Activated CD4-positive, CD25-positive, alpha-beta regulatory T cell treated with anti-CD3 and anti-CD28 coated beads, Interleukin-2, amount 50 U/mL, for 72 hours (primary cell): ENCODE measurements around the gene CBLB.

Experiments used
- DNase-seq: peaks from one replicate; pipeline ENCODE4 v3.0.0; 2021

CBLB gene

DNA sequence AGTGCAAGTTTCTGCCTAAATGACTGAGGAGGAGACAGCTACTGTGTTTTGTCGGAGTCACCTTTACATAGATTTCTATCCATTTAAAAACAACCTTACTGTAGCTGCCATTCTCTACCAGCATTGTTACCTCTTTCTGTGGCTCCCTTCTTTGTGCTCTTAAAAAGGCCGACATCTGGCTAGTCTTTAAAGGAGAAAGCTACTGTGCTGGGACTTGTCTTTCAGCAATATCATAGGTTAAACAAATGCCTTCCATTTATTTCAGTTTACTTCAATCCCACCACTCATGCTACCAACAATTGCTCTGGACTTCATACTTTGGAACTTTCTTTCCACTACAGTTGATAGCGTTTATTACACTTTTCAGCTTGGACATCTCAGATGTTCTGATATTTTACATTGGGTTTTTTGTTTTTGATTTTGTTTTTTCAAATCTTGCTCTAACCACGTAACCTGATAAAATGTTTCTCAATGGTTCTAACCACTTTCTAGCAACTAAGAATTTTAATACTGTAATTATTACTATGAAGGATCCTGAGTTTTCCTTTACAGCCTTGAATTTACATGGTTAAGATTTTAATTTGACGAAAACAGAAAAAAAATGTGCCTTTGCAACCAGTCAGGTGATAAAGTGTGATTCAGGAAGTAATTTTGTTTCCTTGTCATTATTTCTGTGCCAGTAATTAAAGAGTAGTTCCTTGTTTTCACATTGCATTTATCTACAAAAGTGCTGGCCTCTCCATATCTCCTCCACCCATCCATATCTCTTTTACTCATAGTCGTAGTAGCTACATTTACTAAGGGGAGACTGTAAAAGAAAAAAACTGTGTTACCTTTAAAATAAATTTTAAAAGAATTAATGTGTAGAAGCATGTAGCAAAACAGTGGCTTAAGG lies 1.3 kb upstream of the CBLB start:
- no peak for DNase-seq

DNA sequence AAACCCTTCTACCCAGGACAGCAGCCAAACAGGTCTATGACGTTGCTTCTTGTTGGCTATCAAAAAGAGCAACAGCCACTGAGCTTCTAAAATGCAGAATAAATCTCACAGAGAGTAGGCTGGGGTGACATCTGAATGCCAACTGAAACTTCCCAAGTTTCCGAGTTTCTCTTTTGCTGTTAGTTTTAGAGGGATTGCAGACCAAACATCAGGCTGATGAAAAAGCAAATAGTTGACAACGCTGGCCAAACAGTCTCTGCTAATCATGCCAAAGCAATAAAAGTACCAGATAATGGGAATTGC lies 670 bp upstream of the CBLB start:
- DNase-seq, result no peak

DNA sequence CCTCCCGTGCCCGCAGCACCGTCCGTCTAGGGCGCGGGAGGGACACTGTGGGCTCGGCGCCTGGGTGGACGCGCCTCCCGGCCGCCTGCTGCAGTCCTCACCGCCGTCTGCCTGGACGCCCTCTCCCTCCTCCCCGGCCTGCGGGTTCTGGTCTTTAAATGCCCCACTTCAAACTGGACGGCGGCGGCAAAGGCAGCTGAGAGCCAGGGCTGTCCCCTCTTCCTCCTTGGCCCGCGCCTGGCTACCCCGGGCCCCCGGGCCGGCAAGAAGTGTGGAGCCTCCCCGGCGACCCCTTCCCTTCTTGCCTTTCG lies 426 bp downstream of the CBLB start:
- peak; percentile 59 for DNase-seq

DNA sequence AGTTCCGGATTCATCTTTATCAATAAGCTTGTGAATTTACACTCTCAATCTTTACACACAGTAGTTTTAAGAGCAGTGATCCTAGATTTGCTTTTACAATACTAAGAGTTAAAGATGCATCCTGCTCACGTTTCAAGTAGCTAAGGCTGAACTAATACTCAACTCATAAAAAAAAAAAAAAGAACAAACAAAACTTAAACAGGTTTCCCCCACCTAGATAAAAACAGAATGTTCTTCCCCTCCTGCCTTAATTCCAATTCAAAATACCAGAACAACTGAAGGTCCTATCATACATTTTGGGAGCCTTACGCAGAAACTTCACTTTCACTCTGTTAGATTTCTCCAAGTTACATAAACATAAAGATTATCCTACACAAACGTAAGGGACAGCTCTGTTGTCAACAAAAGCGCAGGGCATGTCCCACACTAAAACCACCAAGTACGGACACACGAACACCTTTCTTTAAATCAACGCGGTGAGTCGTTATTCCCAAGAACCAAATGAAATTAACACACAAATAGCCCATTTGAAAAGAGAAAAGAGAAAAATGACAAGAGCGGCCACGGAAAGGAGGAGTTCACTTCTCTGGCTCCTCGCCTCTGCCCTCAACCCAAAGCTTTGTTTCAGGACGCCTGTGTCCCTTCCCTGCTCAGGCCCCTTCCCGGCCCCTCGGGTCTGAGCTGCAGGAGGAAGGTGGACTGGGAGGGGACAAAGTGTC lies 941 bp downstream of the CBLB start:
- DNase-seq, result no peak

DNA sequence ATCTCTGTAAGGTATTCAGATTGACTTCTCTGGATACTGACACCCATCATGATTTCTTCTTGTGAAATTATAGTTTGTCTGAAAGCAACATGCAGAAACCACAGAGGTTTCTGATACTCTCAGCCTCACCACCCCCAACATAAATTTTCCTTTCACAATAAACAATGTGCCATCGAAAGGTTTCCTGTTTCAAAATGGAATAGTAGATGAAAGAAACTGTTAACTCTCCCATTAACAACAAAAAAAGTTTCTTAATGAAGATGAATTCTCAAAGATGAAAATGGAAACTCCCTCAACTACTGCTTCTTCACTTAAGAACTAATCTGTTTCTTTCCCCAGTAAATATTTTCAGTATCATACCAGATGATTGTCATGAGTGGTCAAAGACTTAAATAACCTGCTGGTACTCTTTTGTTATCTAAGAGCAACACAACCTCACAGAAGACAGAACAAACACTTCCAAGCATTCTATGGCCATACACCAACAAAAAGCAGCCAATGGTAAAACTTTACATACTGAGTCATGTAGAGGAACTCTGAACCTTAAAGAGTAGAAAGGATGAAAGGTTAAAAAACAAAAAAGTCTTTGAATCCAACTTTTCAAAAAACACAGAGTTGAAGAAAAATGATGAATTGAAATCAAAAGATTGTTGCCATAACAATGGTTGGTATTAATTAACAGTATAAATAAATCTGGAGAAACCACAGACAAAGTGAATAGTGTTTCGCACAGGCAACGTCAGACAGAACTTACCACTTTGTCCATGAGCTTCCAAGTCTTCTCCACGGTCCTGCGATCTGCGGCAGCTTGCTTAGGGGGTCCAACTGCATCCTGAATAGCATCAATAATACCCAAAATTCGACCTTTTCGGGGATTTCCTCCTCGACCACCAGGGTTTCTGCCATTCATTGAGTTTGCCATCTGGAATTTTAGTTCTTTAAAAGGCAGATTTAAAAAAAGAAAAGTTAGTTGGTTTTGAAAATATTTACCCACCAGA lies 1.9 kb downstream of the CBLB start:
- no peak for DNase-seq

DNA sequence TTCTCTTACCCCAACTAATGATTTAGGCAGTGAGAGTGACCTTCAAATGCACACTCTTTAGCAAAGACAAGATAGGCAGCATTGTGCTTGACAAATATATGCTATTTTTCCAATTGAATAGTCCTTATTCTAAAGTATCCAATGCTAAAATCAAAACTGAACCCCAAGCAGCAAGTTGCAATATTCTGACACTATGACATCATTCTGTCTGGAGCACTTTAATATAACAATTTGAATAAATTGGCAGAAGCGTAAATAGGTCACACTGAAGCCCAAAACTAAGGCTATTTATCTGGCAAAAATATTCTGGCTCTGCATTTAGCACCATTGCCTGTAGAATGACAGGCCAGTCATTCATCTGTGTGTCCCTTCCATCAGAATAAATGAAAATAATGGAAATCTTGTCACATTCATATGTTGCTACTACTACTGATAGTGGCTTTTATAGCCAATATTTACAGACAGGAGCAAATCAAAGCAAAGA lies 2.9 kb downstream of the CBLB start:
- DNase-seq, result no peak

DNA sequence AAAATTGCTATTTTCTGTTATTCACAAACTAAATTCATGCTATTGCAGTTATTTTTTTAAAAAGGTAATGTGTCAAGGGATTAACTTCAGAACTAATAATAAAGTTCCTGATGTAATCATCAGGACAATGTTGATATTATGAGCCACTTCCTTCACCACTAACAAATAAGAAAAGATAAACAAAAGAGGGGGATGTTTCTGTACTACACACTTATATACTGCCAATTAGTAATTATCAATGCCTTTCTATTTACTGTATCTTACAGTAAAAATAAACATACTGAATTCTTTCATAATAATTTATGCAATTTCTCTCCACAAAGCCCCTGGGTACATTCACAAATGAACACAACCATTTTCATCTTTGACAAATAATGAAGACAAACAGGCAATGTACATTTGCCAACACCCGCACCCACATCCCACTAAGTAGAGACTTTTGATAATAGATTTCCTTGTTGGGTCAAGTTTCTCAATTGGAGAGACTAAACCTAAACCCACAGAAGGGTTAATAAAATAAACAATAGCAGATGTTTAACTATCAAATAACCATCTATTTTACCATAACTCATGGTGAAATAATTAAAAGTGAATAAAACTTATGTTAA lies 3.7 kb downstream of the CBLB start:
- no peak for DNase-seq

DNA sequence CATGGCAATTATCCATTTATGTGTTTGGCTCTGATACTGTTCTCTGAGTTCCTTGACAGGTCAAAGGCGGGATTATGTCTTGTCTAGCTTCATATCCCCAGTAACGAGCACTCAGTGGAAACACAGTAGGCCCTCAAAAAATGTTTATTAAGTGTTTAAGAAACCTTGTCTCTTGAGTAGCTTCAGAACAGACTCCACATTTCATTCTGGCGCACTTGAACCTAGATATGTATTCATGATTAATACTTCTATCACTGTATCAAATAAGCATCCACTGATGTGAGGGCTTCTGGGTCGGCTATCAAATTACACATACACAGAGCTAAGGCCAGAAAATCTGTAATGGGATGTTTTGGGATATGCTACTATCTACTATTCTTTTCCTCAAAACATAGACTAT lies 4.6 kb downstream of the CBLB start:
- DNase-seq, result no peak

DNA sequence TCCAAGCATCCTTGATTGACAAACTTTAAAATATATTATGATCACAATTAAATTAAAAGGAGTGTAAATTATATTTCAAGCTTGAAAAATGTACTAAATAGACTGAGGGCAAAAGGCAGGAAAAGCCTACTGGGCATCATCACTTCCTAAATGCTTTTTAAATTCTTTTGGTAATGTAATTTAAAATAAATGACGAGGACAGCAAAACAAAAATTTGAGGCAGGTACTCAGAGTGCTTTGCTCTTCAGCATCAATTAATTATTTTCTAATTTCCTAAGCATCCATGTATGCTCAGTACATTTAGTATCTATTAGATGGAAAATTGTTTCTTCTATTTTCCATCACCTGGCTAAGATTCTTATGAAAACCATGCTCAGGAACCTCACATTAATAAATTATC lies 5.2 kb downstream of the CBLB start:
- DNase-seq, result no peak

DNA sequence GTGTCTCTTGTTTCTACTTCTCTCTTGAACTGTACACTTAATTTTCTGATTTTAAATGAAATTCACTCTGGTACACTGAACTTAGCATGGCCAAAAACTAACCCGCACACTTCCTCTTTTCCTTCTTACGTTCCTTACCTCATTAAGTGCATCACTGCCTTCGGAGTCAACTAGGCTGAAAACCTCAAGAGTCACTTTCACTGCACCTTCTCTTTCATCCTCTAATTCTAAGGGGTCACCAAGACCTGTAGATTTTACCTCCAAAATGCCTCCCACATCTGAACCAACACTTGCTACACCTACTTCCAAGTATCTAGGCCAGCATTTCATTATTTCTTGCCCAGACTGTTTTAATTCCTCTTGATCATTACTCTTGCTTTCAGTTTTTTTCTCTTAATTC lies 6.6 kb downstream of the CBLB start:
- DNase-seq, result no peak

DNA sequence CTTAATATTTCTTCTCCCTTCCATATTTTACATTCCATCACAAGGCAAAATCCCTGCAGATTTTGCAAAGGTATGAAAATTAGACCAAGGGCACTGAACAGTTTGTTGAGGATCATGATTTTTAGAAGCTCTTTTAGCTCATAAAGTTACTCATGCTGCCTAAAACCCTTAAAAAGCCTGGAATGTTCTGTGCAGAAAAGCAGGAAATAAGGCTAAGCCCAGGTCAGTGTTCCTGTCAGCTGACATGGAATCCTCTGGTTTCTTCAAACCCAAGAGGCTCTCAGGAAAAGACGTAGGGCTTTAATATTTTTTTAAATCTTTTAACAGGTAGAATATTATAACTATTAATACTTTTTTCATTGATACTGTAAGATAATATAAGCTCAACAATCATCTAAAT lies 8.2 kb downstream of the CBLB start:
- no peak for DNase-seq

DNA sequence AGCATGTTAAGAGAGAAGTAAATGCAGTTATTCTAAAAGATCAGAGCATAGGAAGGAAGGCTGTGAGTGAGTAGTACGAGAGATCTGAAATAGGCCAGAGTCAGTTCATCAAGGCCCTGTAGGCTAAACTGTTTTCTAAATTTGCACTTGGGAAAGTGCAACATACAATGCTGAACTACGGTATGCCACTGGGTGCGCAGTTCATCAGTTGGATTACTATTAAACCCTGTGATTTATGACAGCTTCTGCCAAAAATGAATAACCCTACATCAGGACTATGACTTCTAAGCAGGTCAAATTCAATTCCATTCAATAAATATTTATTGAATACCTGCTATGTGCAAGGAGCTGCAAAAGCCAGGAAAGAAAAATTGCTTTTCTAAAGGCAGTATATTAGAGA lies 10.8 kb downstream of the CBLB start:
- no peak for DNase-seq

DNA sequence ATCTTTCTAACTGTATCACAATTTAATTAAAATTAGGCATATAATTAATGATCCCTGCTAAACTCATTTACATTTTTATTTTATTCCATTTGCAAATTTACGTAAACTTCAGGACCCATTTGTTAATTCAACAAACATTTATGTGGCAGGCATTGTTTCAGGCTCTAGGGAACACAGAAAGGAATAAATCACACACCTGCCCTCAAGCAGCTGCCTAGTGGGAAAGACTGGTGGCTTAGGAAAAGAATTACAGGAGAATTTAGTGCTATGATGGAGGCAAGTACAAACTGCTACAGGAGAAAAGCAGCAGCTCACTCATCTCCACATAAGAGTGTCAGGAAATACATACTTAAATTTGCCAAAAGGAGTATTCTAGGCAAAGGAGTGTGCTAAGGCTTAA lies 11.2 kb downstream of the CBLB start:
- no peak for DNase-seq

DNA sequence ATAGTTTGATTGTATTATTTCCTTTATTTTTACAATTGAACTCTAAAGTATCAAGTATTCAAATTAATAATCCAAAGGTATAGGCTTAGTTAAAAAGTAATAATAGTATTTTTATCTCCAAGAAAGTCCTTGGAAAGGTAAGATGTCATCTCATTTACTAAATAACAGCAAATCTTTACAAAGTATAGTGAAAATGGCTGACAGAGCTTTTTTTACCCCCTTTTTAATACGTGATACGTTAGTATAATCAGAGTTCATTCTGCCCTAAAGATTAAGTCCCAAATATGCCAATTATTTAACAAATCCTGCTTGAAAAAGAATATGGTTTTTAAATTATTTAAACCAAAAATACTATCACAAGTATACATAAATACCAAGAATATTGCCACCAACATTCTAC lies 12.2 kb downstream of the CBLB start:
- DNase-seq, result no peak

DNA sequence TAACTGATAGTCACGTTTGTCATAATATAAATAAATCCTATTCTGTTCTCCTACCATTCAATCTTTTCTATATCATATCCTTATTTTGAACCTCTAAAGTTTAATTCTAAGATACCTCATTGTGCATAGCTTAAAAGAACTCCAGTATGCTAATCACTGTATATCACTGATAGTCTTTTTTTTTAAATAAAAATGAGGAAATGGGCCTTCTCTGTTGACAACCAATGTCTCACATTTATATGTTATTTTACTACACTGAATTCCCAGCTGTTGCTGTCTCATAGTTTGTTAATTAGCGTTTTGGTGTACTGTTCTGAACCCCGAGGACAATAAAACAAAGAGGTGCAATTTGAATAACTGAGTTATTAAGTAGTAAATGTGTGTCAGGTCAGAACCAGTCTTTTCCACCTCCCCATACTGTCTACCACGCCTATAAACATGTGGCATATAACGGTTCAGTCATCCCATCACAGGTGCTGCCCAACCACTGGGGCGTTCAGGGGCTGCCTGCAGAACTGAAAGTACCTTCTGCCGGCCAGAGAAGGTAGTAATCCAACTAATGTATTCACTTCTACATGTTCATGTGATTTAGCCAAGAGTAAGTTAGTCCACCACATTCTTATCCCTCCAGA lies 14.9 kb downstream of the CBLB start:
- no peak for DNase-seq

DNA sequence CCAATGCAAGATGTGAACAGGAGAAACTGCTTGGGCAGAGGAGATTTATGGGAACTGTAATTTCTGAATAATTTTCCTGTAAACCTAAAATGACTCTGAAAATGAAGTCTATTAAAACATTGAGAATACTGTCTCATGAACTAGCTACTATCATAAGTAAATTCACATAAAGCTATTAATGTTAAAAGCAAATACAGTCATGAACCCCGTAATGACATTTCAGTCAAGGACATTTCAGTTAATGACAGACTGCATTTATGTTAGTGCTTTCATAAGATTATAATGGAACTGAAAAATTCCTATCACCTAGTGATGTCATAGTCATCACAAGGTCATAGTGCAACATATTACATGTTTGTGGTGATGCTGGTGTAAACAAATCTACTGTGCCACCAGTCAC lies 17.2 kb downstream of the CBLB start:
- no peak for DNase-seq

DNA sequence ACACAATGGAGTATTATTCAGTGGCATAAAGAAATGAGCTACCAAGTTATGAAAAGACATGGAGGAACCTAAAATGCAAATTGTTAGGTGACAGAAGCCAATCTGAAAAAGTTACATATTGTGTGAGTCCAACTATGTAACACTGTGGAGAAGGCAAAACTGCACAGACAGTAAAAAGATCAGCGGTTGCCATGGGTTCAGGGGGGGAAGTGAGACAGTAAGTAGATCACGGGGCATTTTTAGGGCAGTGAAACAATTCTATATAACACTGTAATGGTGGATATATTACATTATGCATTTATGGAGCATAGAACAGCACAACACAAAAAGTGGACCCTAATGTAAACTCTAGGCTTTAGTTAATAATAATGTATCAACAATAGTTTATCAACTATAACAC lies 17.6 kb downstream of the CBLB start:
- no peak for DNase-seq

DNA sequence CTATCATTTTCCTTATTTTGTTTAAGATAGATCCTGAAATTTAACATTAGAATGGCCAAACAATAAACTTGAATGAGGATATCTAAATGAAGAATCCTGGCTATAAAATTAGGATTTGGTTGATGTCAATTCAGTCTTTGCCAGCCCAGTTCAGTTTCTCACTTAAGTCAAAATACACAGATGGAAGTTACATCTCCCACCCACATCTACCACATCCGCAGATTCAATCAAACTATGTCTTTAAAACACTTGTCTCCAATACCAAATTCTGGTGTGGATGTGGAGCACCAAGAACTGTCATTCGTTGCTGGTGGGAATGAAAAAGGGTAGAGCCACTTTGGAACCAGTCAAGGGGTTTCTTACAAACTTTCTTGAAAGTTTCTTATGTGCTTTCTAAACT lies 18.2 kb downstream of the CBLB start:
- no peak for DNase-seq

DNA sequence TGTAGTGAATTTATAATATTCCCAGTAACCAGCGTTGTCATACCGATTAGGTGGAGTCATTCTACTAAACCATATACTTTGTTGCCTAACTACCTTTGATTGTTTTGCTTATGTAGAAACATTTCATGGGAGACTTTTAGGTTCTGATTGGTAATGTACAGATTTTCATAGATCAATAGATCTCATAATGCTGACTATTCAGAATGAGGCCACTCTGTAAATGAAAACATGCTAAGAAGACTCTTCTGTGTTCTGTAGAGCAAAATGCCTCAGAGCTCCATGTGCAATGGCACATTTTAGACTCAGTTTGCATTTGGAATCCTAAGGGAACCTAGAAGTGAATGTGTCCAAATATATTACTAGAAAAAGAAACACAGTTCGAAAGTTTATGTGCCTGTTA lies 20.0 kb downstream of the CBLB start:
- DNase-seq, result no peak

DNA sequence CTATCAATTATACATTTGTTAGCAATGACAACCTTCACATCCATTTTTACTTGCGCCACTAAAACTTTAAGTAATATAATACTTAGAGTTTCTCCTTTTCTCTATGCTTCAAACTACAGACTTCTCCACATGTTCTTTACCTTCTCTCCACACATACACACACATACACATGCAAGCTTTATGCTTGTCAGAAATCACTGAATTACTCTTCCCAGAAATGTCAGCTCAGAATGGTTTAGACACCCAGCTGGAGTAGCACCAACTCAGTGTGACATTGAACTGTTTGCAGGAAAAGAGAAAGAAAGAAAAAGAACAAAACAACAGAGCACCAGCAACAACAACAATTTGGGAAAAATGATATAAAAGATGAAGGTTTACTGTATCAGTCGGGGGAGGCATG lies 20.9 kb downstream of the CBLB start:
- no peak for DNase-seq

DNA sequence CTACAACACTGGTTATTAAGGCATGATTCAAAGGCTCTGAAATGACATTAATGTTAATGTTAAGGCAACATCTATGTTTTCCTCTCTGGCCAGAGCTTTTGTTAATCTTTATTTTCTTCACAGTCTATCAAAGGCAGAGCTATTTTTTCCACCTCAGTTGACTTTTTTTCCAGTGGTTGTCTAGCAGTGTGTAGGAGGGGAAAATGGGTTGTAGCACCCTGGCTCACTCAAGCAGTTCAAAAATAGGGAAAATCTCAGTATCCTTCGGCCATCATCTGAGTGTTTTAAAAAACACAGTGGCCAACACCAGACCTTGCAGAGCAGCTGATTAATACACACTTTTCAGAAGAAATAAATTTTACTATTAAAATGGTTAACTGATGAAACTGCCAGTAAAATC lies 21.4 kb downstream of the CBLB start:
- DNase-seq, result no peak

DNA sequence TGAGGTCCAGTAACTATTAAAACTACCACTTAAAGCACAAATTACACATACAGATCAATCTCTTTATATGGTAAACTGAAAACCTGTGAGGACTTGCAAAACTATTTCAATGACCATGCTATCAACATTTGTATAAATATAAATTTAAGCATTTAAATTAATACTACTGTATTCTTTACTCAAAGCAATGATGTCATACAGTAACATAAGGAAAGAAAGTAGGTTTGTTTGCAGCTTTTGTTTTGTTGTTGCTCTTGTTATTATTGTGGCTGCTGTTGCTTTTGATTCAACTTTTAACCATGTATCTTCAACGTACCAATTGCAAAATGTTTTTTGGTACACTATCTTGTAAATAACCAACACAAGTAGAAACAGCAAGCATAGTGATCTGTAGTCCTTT lies 22.0 kb downstream of the CBLB start:
- no peak for DNase-seq

DNA sequence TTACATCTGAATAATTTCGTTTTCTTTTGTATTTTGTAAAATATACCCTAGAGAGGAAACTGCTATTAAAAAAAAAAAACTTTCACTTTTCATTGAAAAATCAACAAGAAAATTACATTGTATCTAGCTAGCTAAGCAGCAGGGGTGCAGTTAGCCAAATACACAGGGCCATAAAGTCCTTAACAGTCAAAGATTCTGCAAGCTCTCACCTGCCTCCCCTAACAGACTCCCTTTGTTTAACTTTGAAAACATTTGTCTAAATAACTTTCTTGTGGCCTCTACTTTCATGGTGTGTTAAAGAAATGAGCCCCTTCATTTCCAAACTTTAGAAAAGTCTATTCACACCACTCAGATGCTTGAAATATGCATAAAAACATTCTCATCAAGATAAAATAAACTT lies 23.3 kb downstream of the CBLB start:
- no peak for DNase-seq
